Mesenchymal stem cell (in vitro differentiated cells and primary cell): ENCODE measurements around the gene CEP170B.

Experiments
- DNase-seq: peaks from one replicate; pipeline ENCODE4 v3.0.0-alpha.2; 2013
- H2AFZ ChIP-seq: one replicate; pipeline ENCODE4 v1.6.1; 2013; ENCODE audit warnings: low read depth, mild to moderate bottlenecking, control low read depth, inconsistent platforms, low read length, moderate library complexity
- H2AK5ac ChIP-seq: 2 replicates; pipeline ENCODE4 v1.6.1; 2013; ENCODE audit warnings: low read length, moderate library complexity, mild to moderate bottlenecking, inconsistent platforms; ENCODE audit not compliant: severe bottlenecking
- H2BK120ac ChIP-seq: one replicate; pipeline ENCODE4 v1.6.1; 2013; ENCODE audit warnings: low read depth, mild to moderate bottlenecking, inconsistent platforms, low read length, moderate library complexity
- H2BK12ac ChIP-seq, 2 experiments: one replicate each; pipeline ENCODE4 v1.6.1; 2013; ENCODE audit warnings: inconsistent platforms in 2 of 2, low read length in 2 of 2, mild to moderate bottlenecking in 2 of 2, moderate library complexity in 2 of 2, control low read depth in 1 of 2
- H2BK15ac ChIP-seq: one replicate; pipeline ENCODE4 v1.6.1; 2013; ENCODE audit warnings: mild to moderate bottlenecking, low read depth, inconsistent platforms; ENCODE audit not compliant: poor library complexity, severe bottlenecking
- H2BK5ac ChIP-seq: 2 replicates; pipeline ENCODE4 v1.6.1; 2013; ENCODE audit warnings: low read depth, mild to moderate bottlenecking, low read length, control low read depth, inconsistent platforms; ENCODE audit not compliant: poor library complexity, severe bottlenecking
- H3K14ac ChIP-seq, 2 experiments: one replicate each; pipeline ENCODE4 v1.6.1; 2013; ENCODE audit warnings: inconsistent platforms in 2 of 2, low read length in 2 of 2, control low read depth in 1 of 2, mild to moderate bottlenecking in 1 of 2, moderate library complexity in 1 of 2
- H3K18ac ChIP-seq, 2 experiments: one replicate each; pipeline ENCODE4 v1.6.1; 2013; ENCODE audit warnings: inconsistent platforms in 2 of 2, low read length in 2 of 2, control low read depth in 1 of 2, low read depth in 1 of 2, mild to moderate bottlenecking in 1 of 2
- H3K23ac ChIP-seq, 2 experiments: one replicate each; pipeline ENCODE4 v1.6.1; 2013; ENCODE audit warnings: inconsistent platforms in 2 of 2, low read length in 2 of 2, mild to moderate bottlenecking in 2 of 2, moderate library complexity in 2 of 2, control low read depth in 1 of 2
- H3K27ac ChIP-seq: 2 replicates; pipeline ENCODE4 v1.5.1; 2013; ENCODE audit warnings: mild to moderate bottlenecking, moderate library complexity, low read length, control low read depth, inconsistent platforms; ENCODE audit not compliant: poor library complexity, severe bottlenecking
- H3K27me3 ChIP-seq, 2 experiments: 2 replicates each; pipeline versions ENCODE4 v1.6.1 to v1.7.0; 2013; ENCODE audit warnings: low read length in 2 of 2, mild to moderate bottlenecking in 2 of 2, moderate library complexity in 2 of 2, control low read depth in 1 of 2, inconsistent platforms in 1 of 2; ENCODE audit not compliant: control insufficient read depth in 1 of 2, insufficient read depth in 1 of 2
- H3K36me3 ChIP-seq, 2 experiments: 2 replicates each; pipeline versions ENCODE4 v1.6.1 to v1.7.0; 2013; ENCODE audit warnings: low read length in 2 of 2, control low read depth in 1 of 2, inconsistent platforms in 1 of 2, low read depth in 1 of 2, mild to moderate bottlenecking in 1 of 2; ENCODE audit not compliant: insufficient read depth in 2 of 2, control insufficient read depth in 1 of 2
- H3K4ac ChIP-seq, 2 experiments: one replicate each; pipeline ENCODE4 v1.6.1; 2013; ENCODE audit warnings: inconsistent platforms in 2 of 2, low read length in 2 of 2, mild to moderate bottlenecking in 2 of 2, moderate library complexity in 2 of 2, control low read depth in 1 of 2, low read depth in 1 of 2
- H3K4me1 ChIP-seq: 2 replicates; pipeline ENCODE4 v1.6.1; 2013; ENCODE audit warnings: low read depth, low read length, control low read depth; ENCODE audit not compliant: control insufficient read depth, insufficient read depth
- H3K4me2 ChIP-seq: 2 replicates; pipeline ENCODE4 v1.6.1; 2013; ENCODE audit warnings: low read length, mild to moderate bottlenecking, inconsistent platforms; ENCODE audit not compliant: poor library complexity, severe bottlenecking
- H3K4me3 ChIP-seq, 2 experiments: 2 replicates each; pipeline versions ENCODE4 v1.5.1 to v1.7.0; 2013; ENCODE audit warnings: low read length in 2 of 2, mild to moderate bottlenecking in 2 of 2, control low read depth in 1 of 2, low read depth in 1 of 2; ENCODE audit not compliant: insufficient read depth in 1 of 2
- H3K79me1 ChIP-seq: replicated peaks from 2 replicates; pipeline ENCODE4 v1.6.1; 2013; ENCODE audit warnings: mild to moderate bottlenecking, control low read depth, low read length, inconsistent platforms; ENCODE audit not compliant: poor library complexity, severe bottlenecking
- H3K9ac ChIP-seq: 2 replicates; pipeline ENCODE4 v1.7.0; 2013; ENCODE audit warnings: mild to moderate bottlenecking, low read length, moderate library complexity
- H3K9me3 ChIP-seq: 2 replicates; pipeline ENCODE4 v1.7.0; 2013; ENCODE audit warnings: mild to moderate bottlenecking, low read length; ENCODE audit not compliant: control insufficient read depth
- H4K8ac ChIP-seq: one replicate; pipeline ENCODE4 v1.6.1; 2013; ENCODE audit warnings: inconsistent platforms, mild to moderate bottlenecking, low read length, moderate library complexity
- H4K91ac ChIP-seq: one replicate; pipeline ENCODE4 v1.6.1; 2013; ENCODE audit warnings: mild to moderate bottlenecking, low read length, inconsistent platforms
- WGBS: methylation state at CpG from one replicate; pipeline ENCODE4 v1.1.7; 2013; ENCODE audit warnings: mixed read lengths; 5-methylcytosine and 5-hydroxymethylcytosine counted together

The CEP170B gene

GRCh38 chr14:104870368-104871144 is 5.5 kb downstream of the CEP170B start:
- Histone ChIP-seq H4K8ac (no peak overlapping the region), H3K9ac (no peak overlapping the region), H3K4me3 (no peak overlapping the region), H3K27ac (no peak overlapping the region), H2BK120ac (no peak overlapping the region), H2BK12ac (no peak overlapping the region), H3K4me1 (peaks cover 61% of the 10 kb centered on the region), H3K4me2 (no peak overlapping the region), H2AK5ac (no peak overlapping the region), H2BK15ac (no peak overlapping the region), H3K27me3 (no peaks in the 10 kb centered on the region), H3K4ac (no peak overlapping the region), H3K36me3 (peaks cover 7 to 49% of the 10 kb centered on the region in 2 experiments), H2BK5ac (no peak overlapping the region), H3K79me1 (peaks cover 60% of the 10 kb centered on the region), H3K18ac (no peak overlapping the region), H3K9me3 (no peaks in the 10 kb centered on the region), H4K91ac (no peak overlapping the region), H3K14ac (no peak overlapping the region), H2AFZ (no peak overlapping the region), H3K23ac (no peak overlapping the region)
- DNase-seq: no peak
- 79% methylated on average over 19 of the region's 21 CpGs for WGBS

DNA sequence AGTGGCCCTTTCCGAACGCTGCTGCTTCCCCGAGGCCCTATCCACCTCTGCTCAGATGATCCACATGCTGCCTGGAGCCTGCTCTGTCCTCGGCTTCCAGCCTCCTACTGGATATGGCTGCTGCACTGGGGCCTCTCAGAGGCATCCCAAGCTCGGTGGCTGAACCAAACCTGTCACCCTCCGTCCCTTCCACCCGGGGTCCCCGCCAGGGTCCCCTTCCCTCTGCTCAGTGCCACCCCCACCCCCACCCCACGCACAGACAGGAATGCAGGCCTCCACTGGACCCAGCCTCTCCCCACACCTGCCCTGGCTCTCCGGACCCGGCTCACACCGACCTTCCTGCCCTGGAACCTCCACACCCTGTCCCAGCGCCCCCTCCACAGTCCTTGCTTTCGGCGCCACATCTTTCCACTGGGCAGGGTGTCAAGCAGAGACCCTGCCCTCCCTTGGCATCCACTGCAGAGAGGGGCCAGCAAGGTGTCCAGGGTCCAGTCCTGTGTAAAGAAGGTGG is 6.1 kb downstream of the CEP170B start:
- DNase-seq: no peak
- Histone ChIP-seq H3K4me3 (no peak overlapping the region), H3K23ac (no peak overlapping the region), H3K9ac (no peak overlapping the region), H3K9me3 (no peaks in the 10 kb centered on the region), H3K36me3 (peaks cover 7 to 54% of the 10 kb centered on the region in 2 experiments), H2BK5ac (no peak overlapping the region), H4K8ac (no peak overlapping the region), H2BK12ac (no peak overlapping the region), H3K4me2 (no peak overlapping the region), H3K27me3 (no peaks in the 10 kb centered on the region), H2AK5ac (no peak overlapping the region), H2BK120ac (no peak overlapping the region), H3K27ac (no peak overlapping the region), H3K14ac (no peak overlapping the region), H2AFZ (no peak overlapping the region), H4K91ac (no peak overlapping the region), H3K4ac (no peak overlapping the region), H2BK15ac (no peak overlapping the region), H3K79me1 (peaks cover 63% of the 10 kb centered on the region), H3K4me1 (peaks cover 64% of the 10 kb centered on the region), H3K18ac (no peak overlapping the region)
- 92% methylated on average over 15 of the region's 15 CpGs for WGBS

GRCh38 chr14:104871656-104872468 is 6.8 kb downstream of the CEP170B start:
- DNase-seq: no peak
- no peak overlapping the region for H2BK120ac ChIP-seq
- no peak overlapping the region for H3K4ac ChIP-seq
- H3K4me3 ChIP-seq: peak overlapping the region in 1 of 2 experiments; percentile 1
- H3K27me3 ChIP-seq: no peaks in the 10 kb centered on the region
- H3K9ac ChIP-seq: no peak overlapping the region
- no peak overlapping the region for H2BK12ac ChIP-seq
- H3K79me1 ChIP-seq: peaks cover 60% of the 10 kb centered on the region
- H4K8ac ChIP-seq: no peak overlapping the region
- no peak overlapping the region for H2BK5ac ChIP-seq
- H4K91ac ChIP-seq: peak overlapping the region; percentile 35
- no peak overlapping the region for H2AFZ ChIP-seq
- H3K9me3 ChIP-seq: no peaks in the 10 kb centered on the region
- peaks cover 7 to 59% of the 10 kb centered on the region in 2 experiments for H3K36me3 ChIP-seq
- H3K4me2 ChIP-seq: no peak overlapping the region
- no peak overlapping the region for H2BK15ac ChIP-seq
- H2AK5ac ChIP-seq: no peak overlapping the region
- no peak overlapping the region for H3K23ac ChIP-seq
- WGBS: 93% methylated on average over 40 of the region's 47 CpGs
- H3K27ac ChIP-seq: no peak overlapping the region
- H3K4me1 ChIP-seq: peaks cover 57% of the 10 kb centered on the region
- H3K14ac ChIP-seq: peak overlapping the region in 1 of 2 experiments; percentile 56
- H3K18ac ChIP-seq: peak overlapping the region in 1 of 2 experiments; percentile 35
